ENCODE data around the gene SKI.

DNA sequence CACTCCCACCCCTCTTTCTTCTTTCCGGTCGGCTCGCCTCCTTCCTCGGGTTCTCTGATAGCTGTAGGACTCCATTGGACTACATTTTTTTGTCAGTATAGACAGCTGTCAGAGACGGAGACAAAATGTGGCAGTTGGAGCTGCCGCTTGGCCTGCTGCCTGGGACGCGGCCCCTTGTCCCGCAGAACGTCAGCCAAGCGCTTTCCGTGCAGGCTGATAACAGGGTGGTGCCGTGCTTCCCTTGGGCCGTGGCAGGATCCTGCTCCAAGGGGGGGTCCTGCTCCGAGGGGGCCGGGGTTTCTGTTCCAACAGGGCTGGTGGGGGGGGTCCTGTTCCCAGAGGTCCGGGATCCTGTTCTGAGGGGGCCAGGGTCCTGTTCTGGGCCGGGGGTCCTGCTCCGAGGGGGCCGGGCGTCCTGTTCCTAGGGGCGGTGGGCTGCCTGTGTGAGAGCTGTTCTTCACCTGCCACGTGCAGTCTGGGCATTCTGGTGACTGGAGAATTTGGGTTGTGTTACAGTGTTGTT, 4.9 kb downstream of the SKI start:
- no peak for TF ChIP-seq EZH2 (IDR thresholded peaks at IDR 0.05)
- no peak; the same call in 1 of the 2 replicates for TF ChIP-seq POLR2AphosphoS5 (IDR thresholded peaks at IDR 0.05; ENCODE audit: borderline replicate concordance, low read depth, low read length)
- TF ChIP-seq FOXP2 (optimal IDR thresholded peaks at IDR 0.05; ENCODE audit: control extremely low read depth, extremely low read length, insufficient read depth) = no peak

All from SK-N-MC (cell line).